ENCODE data around the gene PCBP3.

GRCh38 chr21:45613396-45613795 is 30.1 kb upstream of the PCBP3 start:
- no peak for TF ChIP-seq CTCF (optimal IDR thresholded peaks at IDR 0.05 in 1 of 3, IDR thresholded peaks at IDR 0.05 in 1 of 3, conservative IDR thresholded peaks at IDR 0.05 in 1 of 3; ENCODE audit: extremely low read depth in 1 of 3, insufficient read depth in 2 of 3, low read length in 3 of 3)
- TF ChIP-seq EZH2 (IDR thresholded peaks at IDR 0.05; ENCODE audit: low read length), result no peak
